Measurements from ENCODE around the gene ANGPTL8.

GRCh38 chr19:11264452-11265176 is 25.2 kb downstream of the ANGPTL8 start:
- TF ChIP-seq, protein P1, sequence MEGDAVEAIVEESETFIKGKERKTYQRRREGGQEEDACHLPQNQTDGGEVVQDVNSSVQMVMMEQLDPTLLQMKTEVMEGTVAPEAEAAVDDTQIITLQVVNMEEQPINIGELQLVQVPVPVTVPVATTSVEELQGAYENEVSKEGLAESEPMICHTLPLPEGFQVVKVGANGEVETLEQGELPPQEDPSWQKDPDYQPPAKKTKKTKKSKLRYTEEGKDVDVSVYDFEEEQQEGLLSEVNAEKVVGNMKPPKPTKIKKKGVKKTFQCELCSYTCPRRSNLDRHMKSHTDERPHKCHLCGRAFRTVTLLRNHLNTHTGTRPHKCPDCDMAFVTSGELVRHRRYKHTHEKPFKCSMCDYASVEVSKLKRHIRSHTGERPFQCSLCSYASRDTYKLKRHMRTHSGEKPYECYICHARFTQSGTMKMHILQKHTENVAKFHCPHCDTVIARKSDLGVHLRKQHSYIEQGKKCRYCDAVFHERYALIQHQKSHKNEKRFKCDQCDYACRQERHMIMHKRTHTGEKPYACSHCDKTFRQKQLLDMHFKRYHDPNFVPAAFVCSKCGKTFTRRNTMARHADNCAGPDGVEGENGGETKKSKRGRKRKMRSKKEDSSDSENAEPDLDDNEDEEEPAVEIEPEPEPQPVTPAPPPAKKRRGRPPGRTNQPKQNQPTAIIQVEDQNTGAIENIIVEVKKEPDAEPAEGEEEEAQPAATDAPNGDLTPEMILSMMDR (IDR thresholded peaks at IDR 0.05) = no peak
- TF ChIP-seq POLR2A (IDR thresholded peaks at IDR 0.05) = no peak
